Astrocyte (in vitro differentiated cells and primary cell): Measurements from ENCODE around the gene KCNMA1. TPM values are rescaled to one million over a fixed set of nuclear protein-coding genes. Genes with fewer than 3 reads are reported as not detected.

ENCODE experiments used
- DNase-seq: peaks from one replicate; pipeline ENCODE4 v3.0.0-alpha.2; 2010; ENCODE audit warnings: low read depth
- FAIRE-seq: peaks from 2 replicates; lab custom pipeline; 2011; peaks lifted over from hg19 to GRCh38; lab: Jason Lieb, UNC
- H2AFZ ChIP-seq: 2 replicates; pipeline ENCODE4 v1.6.0; 2012; ENCODE audit warnings: low read depth, low read length, inconsistent platforms
- H3K27ac ChIP-seq: 2 replicates; pipeline ENCODE4 v1.5.1; 2011; ENCODE audit warnings: low read depth, low read length, inconsistent platforms
- H3K27me3 ChIP-seq: 2 replicates; pipeline ENCODE4 v1.6.0; 2011; ENCODE audit warnings: low read length, inconsistent platforms; ENCODE audit not compliant: insufficient read depth
- H3K36me3 ChIP-seq: 2 replicates; pipeline ENCODE4 v1.5.1; 2011; ENCODE audit warnings: low read length, inconsistent platforms; ENCODE audit not compliant: insufficient read depth
- H3K4me1 ChIP-seq: 2 replicates; pipeline ENCODE4 v1.5.1; 2011; ENCODE audit warnings: low read length, inconsistent platforms; ENCODE audit not compliant: insufficient read depth
- H3K4me2 ChIP-seq: 2 replicates; pipeline ENCODE4 v1.6.0; 2012; ENCODE audit warnings: low read length, inconsistent platforms
- H3K4me3 ChIP-seq: 2 replicates; pipeline ENCODE4 v1.5.1; 2011; ENCODE audit warnings: low read depth, mild to moderate bottlenecking, low read length, inconsistent platforms; ENCODE audit not compliant: insufficient read depth
- H3K79me2 ChIP-seq: 2 replicates; pipeline ENCODE4 v1.6.0; 2012; ENCODE audit warnings: mild to moderate bottlenecking, low read length, inconsistent platforms; ENCODE audit not compliant: insufficient read depth
- H3K9ac ChIP-seq: 2 replicates; pipeline ENCODE4 v1.6.0; 2012; ENCODE audit warnings: mild to moderate bottlenecking, low read length, inconsistent platforms
- H3K9me3 ChIP-seq: 2 replicates; pipeline ENCODE4 v1.5.1; 2012; ENCODE audit warnings: low read depth, mild to moderate bottlenecking, low read length, inconsistent platforms; ENCODE audit not compliant: insufficient read depth
- H4K20me1 ChIP-seq: 2 replicates; pipeline ENCODE4 v1.6.0; 2012; ENCODE audit warnings: low read length, inconsistent platforms; ENCODE audit not compliant: insufficient read depth
- H3K27ac Mint-ChIP-seq: one replicate; pipeline ENCODE4 v1.8.0; 2021; ENCODE audit warnings: mild to moderate bottlenecking, mixed read lengths; ENCODE audit not compliant: unreplicated experiment
- H3K27me3 Mint-ChIP-seq: one replicate; pipeline ENCODE4 v1.8.0; 2021; ENCODE audit warnings: low read depth, mixed read lengths; ENCODE audit not compliant: unreplicated experiment
- H3K36me3 Mint-ChIP-seq: one replicate; pipeline ENCODE4 v1.8.0; 2021; ENCODE audit warnings: low read depth, mixed read lengths; ENCODE audit not compliant: unreplicated experiment
- H3K4me1 Mint-ChIP-seq: one replicate; pipeline ENCODE4 v1.8.0; 2021; ENCODE audit warnings: low read depth, mixed read lengths; ENCODE audit not compliant: unreplicated experiment
- H3K4me3 Mint-ChIP-seq: one replicate; pipeline ENCODE4 v1.8.0; 2021; ENCODE audit warnings: mild to moderate bottlenecking, moderate library complexity, mixed read lengths; ENCODE audit not compliant: unreplicated experiment
- H3K9me3 Mint-ChIP-seq: one replicate; pipeline ENCODE4 v1.8.0; 2021; ENCODE audit warnings: mild to moderate bottlenecking, mixed read lengths; ENCODE audit not compliant: unreplicated experiment
- CTCF ChIP-seq: IDR thresholded peaks from 2 replicates; pipeline ENCODE4 v1.5.1; 2011; ENCODE audit warnings: low read depth, mild to moderate bottlenecking, inconsistent platforms, low read length, moderate library complexity; ENCODE audit not compliant: insufficient read depth
- EZH2 ChIP-seq: IDR thresholded peaks from 2 replicates; pipeline ENCODE4 v1.6.1; 2012; ENCODE audit warnings: mild to moderate bottlenecking, low read length, inconsistent platforms; ENCODE audit not compliant: insufficient read depth
- total RNA-seq: library from RNA; stranded (reverse); gene quantifications from 2 replicates; pipeline ENCODE4 v1.2.1, GENCODE V29; 2021

Gene KCNMA1
- total RNA-seq, 1 donor from 2014 or later = 45.8 TPM

- no peaks in the 10 kb centered on the region for H3K36me3 ChIP-seq
- DNase-seq = no peak
- H3K27ac ChIP-seq = peak overlapping the region; percentile 54
- no peaks in the 10 kb centered on the region for H3K79me2 ChIP-seq
- no peaks in the 10 kb centered on the region for H3K36me3 Mint-ChIP-seq
- no peak for TF ChIP-seq EZH2
- no peak for TF ChIP-seq CTCF
- H3K4me1 ChIP-seq = peaks cover 42% of the 10 kb centered on the region
- H3K4me1 Mint-ChIP-seq = peaks cover 48% of the 10 kb centered on the region
- H3K9me3 ChIP-seq = no peaks in the 10 kb centered on the region
- H3K27me3 ChIP-seq = no peaks in the 10 kb centered on the region
- no peak for FAIRE-seq
- H3K9ac ChIP-seq = peak overlapping the region; percentile 56
- no peaks in the 10 kb centered on the region for H3K27me3 Mint-ChIP-seq
- H2AFZ ChIP-seq = no peak overlapping the region
- H3K4me3 Mint-ChIP-seq = peak overlapping the region; percentile 45
- H3K4me2 ChIP-seq = peak overlapping the region; percentile 75
- H3K4me3 ChIP-seq = peak overlapping the region; percentile 4
- peak overlapping the region; percentile 94 for H3K27ac Mint-ChIP-seq
- no peaks in the 10 kb centered on the region for H4K20me1 ChIP-seq
- no peaks in the 10 kb centered on the region for H3K9me3 Mint-ChIP-seq
These were observed 250.4 kb downstream of the KCNMA1 start for GRCh38 chr10:77387247-77387646.

DNA sequence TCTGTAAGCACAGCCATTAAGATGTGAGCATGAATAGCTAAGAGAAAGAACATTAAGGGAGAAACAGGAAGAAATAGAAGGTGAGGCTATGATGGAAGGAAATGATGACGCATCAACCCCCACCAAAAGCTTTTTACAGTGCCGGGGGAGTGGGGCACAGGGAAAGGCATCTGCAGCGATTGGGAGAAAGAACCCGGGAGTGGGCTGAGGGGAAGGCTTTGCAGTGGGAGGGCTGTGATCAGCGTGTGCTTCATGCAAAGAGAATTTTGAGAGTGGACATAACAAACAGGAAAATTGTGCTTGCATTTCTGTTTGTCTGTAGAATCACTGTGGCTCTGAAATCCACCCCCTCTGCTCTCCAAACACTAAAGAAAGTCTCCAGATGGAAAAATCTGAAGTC lies 250.8 kb downstream of the KCNMA1 start:
- H2AFZ ChIP-seq = no peak overlapping the region
- peak; percentile 80 for DNase-seq
- peak overlapping the region; percentile 34 for H3K4me3 Mint-ChIP-seq

More for the DNA sequence above, 250.8 kb downstream of the KCNMA1 start:
- no peaks in the 10 kb centered on the region for H3K9me3 ChIP-seq
- H3K9me3 Mint-ChIP-seq = no peaks in the 10 kb centered on the region
- peak overlapping the region; percentile 56 for H3K9ac ChIP-seq
- TF ChIP-seq CTCF = no peak
- no peaks in the 10 kb centered on the region for H3K36me3 Mint-ChIP-seq
- no peaks in the 10 kb centered on the region for H3K27me3 Mint-ChIP-seq
- no peaks in the 10 kb centered on the region for H4K20me1 ChIP-seq
- peak overlapping the region; percentile 75 for H3K4me2 ChIP-seq
- peak overlapping the region; percentile 4 for H3K4me3 ChIP-seq
- peaks cover 47% of the 10 kb centered on the region for H3K4me1 Mint-ChIP-seq
- FAIRE-seq = no peak
- no peaks in the 10 kb centered on the region for H3K36me3 ChIP-seq
- no peaks in the 10 kb centered on the region for H3K27me3 ChIP-seq
- H3K79me2 ChIP-seq = no peaks in the 10 kb centered on the region
- peak overlapping the region; percentile 94 for H3K27ac Mint-ChIP-seq
- peaks cover 40% of the 10 kb centered on the region for H3K4me1 ChIP-seq
- peak overlapping the region; percentile 54 for H3K27ac ChIP-seq
